ENCODE results near the gene LIPC. TPM values are rescaled to one million over a fixed set of nuclear protein-coding genes. Genes with fewer than 3 reads are reported as not detected.

LIPC gene
- total and polyA plus RNA-seq, 3 donors from 2014 or later, result 0.12 to 0.37 TPM; not detected in 1

GRCh38 chr15:58466566-58466965 lies 34.8 kb downstream of the LIPC start:
- intact Hi-C loops (cut with DNase I; ENCODE audit: low total_unique reads), result no loop called here
- WGBS, 2 donors, result 81 to 94% methylated on average over 2 of the region's 2 CpGs
- Histone ChIP-seq H3K36me3 (ENCODE audit: low read depth, missing control alignments) (no peaks in the 10 kb centered on the region), H3K4me1 (peaks cover 7% of the 10 kb centered on the region), H3K9me3 (no peaks in the 10 kb centered on the region), H3K27me3 (no peaks in the 10 kb centered on the region), H3K27ac (no peak overlapping the region), H3K4me3 (no peak overlapping the region)
- TF ChIP-seq CTCF (IDR thresholded peaks at IDR 0.05), result no peak
- no peak for DNase-seq

- no peak for TF ChIP-seq CTCF (IDR thresholded peaks at IDR 0.05)
- TF ChIP-seq POLR2A (IDR thresholded peaks at IDR 0.05), result no peak
- H3K4me1 ChIP-seq, result peaks cover 7% of the 10 kb centered on the region
- H3K4me3 ChIP-seq, result peak overlapping the region in 1 of 2 donors; percentile 35
- no peaks in the 10 kb centered on the region for H3K9me3 ChIP-seq
- 30 to 33% methylated on average over 14 to 15 of the region's 15 CpGs for WGBS, 2 donors
- H3K27ac ChIP-seq, result no peak overlapping the region
- H3K36me3 ChIP-seq (ENCODE audit: low read depth, missing control alignments), result no peaks in the 10 kb centered on the region
- DNase-seq, result peak; percentile 31
- no peaks in the 10 kb centered on the region for H3K27me3 ChIP-seq
- intact Hi-C loops (cut with DNase I; ENCODE audit: low total_unique reads), result no loop called here
Observed at GRCh38 chr15:58467121-58467721, 35.4 kb downstream of the LIPC start.

GRCh38 chr15:58467722-58468423 lies 36.1 kb downstream of the LIPC start:
- peak; percentile 50 for DNase-seq
- H3K36me3 ChIP-seq (ENCODE audit: low read depth, missing control alignments), result no peaks in the 10 kb centered on the region
- H3K27ac ChIP-seq, result no peak overlapping the region
- H3K4me1 ChIP-seq, result peaks cover 7% of the 10 kb centered on the region
- H3K9me3 ChIP-seq, result no peaks in the 10 kb centered on the region
- H3K4me3 ChIP-seq, result peak overlapping the region in 1 of 2 donors; percentile 35
- intact Hi-C loops (cut with DNase I; ENCODE audit: low total_unique reads), result no loop called here
- H3K27me3 ChIP-seq, result no peaks in the 10 kb centered on the region
- TF ChIP-seq CTCF (IDR thresholded peaks at IDR 0.05), result no peak
- no peak for TF ChIP-seq POLR2A (IDR thresholded peaks at IDR 0.05)
- WGBS, 2 donors, result 47 to 49% methylated on average over 9 of the region's 9 CpGs

GRCh38 chr15:58469432-58470353 lies 37.9 kb downstream of the LIPC start:
- Histone ChIP-seq H3K27ac (no peak overlapping the region), H3K4me3 (no peak overlapping the region), H3K9me3 (no peaks in the 10 kb centered on the region), H3K4me1 (peaks cover 7% of the 10 kb centered on the region), H3K27me3 (no peaks in the 10 kb centered on the region), H3K36me3 (ENCODE audit: low read depth, missing control alignments) (no peaks in the 10 kb centered on the region)
- TF ChIP-seq CTCF (IDR thresholded peaks at IDR 0.05) (no peak), POLR2A (IDR thresholded peaks at IDR 0.05) (no peak)
- WGBS, 2 donors, result 69 to 72% methylated on average over 10 to 11 of the region's 11 CpGs
- intact Hi-C loops (cut with DNase I; ENCODE audit: low total_unique reads), result no loop called here
- no peak for DNase-seq

Data from testis (tissue), 3 donors.